HG02642 (cell line): ENCODE results near the gene ANP32B.
"Not testable (repeated sequence)": the region's sequence is repeated elsewhere in the genome, so short reads cannot be mapped to it uniquely, and the experiment has no call there.

Experiments used
- ATAC-seq: cut with Tn5 transposase; IDR thresholded peaks from one replicate; pipeline ENCODE4 v1.9.1; 2021; ENCODE audit warnings: mild to moderate bottlenecking; ENCODE audit not compliant: unreplicated experiment, poor library complexity

The ANP32B gene

GRCh38 chr9:97982683-97983588 lies at the start of gene ANP32B:
TSS of gene ANP32B (plus strand) at chr9:97983341. CDS start at chr9:97983556, 215 bp downstream.
- ATAC-seq, result peak; percentile 68

- no peak for ATAC-seq
These were observed 48.6 kb upstream of the ANP32B start for GRCh38 chr9:97934321-97935115.

GRCh38 chr9:97935276-97935675 lies 47.9 kb upstream of the ANP32B start:
- no peak for ATAC-seq

- no peak for ATAC-seq
These were observed 46.1 kb upstream of the ANP32B start for GRCh38 chr9:97936998-97937397.

- peak; percentile 62 for ATAC-seq
These were observed 45.0 kb upstream of the ANP32B start, which contains the start of gene HEMGN for GRCh38 chr9:97938081-97938644. TSS of gene HEMGN (minus strand) at chr9:97938172. CDS start at chr9:97938136, 36 bp downstream.

GRCh38 chr9:97940233-97940632 lies 42.9 kb upstream of the ANP32B start:
- ATAC-seq, result no peak

GRCh38 chr9:97940741-97941140 lies 42.4 kb upstream of the ANP32B start:
- ATAC-seq, result no peak

- no peak for ATAC-seq
These were observed 41.8 kb upstream of the ANP32B start for GRCh38 chr9:97941323-97941722.

- ATAC-seq, result no peak
These were observed 39.8 kb upstream of the ANP32B start for GRCh38 chr9:97943308-97943855.

- no peak for ATAC-seq
These were observed 38.5 kb upstream of the ANP32B start for GRCh38 chr9:97944612-97945011.

GRCh38 chr9:97945470-97945869 lies 37.7 kb upstream of the ANP32B start:
- ATAC-seq, result not testable (repeated sequence)

GRCh38 chr9:97947094-97947493 lies 36.0 kb upstream of the ANP32B start:
- ATAC-seq, result not testable (repeated sequence)

- not testable (repeated sequence) for ATAC-seq
These were observed 32.3 kb upstream of the ANP32B start for GRCh38 chr9:97950873-97951272.

- no peak for ATAC-seq
These were observed 28.6 kb upstream of the ANP32B start for GRCh38 chr9:97954550-97954989.

- no peak for ATAC-seq
These were observed 26.8 kb upstream of the ANP32B start for GRCh38 chr9:97956331-97956730.

- no peak for ATAC-seq
These were observed 24.2 kb upstream of the ANP32B start for GRCh38 chr9:97958812-97959511.

GRCh38 chr9:97959585-97959984 lies 23.6 kb upstream of the ANP32B start:
- ATAC-seq, result no peak

- ATAC-seq, result not testable (repeated sequence)
These were observed 22.3 kb upstream of the ANP32B start for GRCh38 chr9:97960678-97961328.

GRCh38 chr9:97961361-97961760 lies 21.8 kb upstream of the ANP32B start:
- no peak for ATAC-seq
